HUDEP-2 (cell line): ENCODE results near the gene CDK13.

Experiments
- DNase-seq, 76 experiments: peaks; one replicate each; lab custom pipeline; 2025; ENCODE audit not compliant: unreplicated experiment in 76 of 76; lab: John Stamatoyannopoulos, UW

The CDK13 gene

GRCh38 chr7:39948956-39949928 is 814 bp upstream of the CDK13 start:
- DNase-seq, result peak; percentile 71 to 99 (median 96)

GRCh38 chr7:39950473-39951225 is 593 bp downstream of the CDK13 start:
- peak in 39 of 76 experiments; percentile 0 to 66 (median 32) for DNase-seq

GRCh38 chr7:39951226-39952194 is 1.5 kb downstream of the CDK13 start:
- DNase-seq, result peak in 67 of 76 experiments; percentile 9 to 77 (median 49)

- peak in 1 of 76 experiments; percentile 1 for DNase-seq
Measured at GRCh38 chr7:39952374-39952773, 2.3 kb downstream of the CDK13 start.

GRCh38 chr7:39952803-39953202 is 2.7 kb downstream of the CDK13 start:
- DNase-seq, result peak in 1 of 76 experiments; percentile 3

- no peak for DNase-seq
Measured at GRCh38 chr7:39954694-39955093, 4.6 kb downstream of the CDK13 start.

- DNase-seq, result no peak
Measured at GRCh38 chr7:39958038-39958437, 8.0 kb downstream of the CDK13 start.

- no peak for DNase-seq
Measured at GRCh38 chr7:39967406-39968161, 17.5 kb downstream of the CDK13 start.

GRCh38 chr7:39969431-39969830 is 19.4 kb downstream of the CDK13 start:
- no peak for DNase-seq

GRCh38 chr7:39971924-39972323 is 21.9 kb downstream of the CDK13 start:
- DNase-seq, result no peak

- no peak for DNase-seq
Measured at GRCh38 chr7:39973801-39974200, 23.7 kb downstream of the CDK13 start.

GRCh38 chr7:39978230-39978934 is 28.3 kb downstream of the CDK13 start:
- DNase-seq, result no peak

GRCh38 chr7:39979406-39980073 is 29.5 kb downstream of the CDK13 start:
- DNase-seq, result no peak

- DNase-seq, result no peak
Measured at GRCh38 chr7:39985398-39985918, 35.4 kb downstream of the CDK13 start.

GRCh38 chr7:39987641-39988347 is 37.7 kb downstream of the CDK13 start:
- no peak for DNase-seq

- DNase-seq, result no peak
Measured at GRCh38 chr7:40000734-40001315, 50.8 kb downstream of the CDK13 start.

- DNase-seq, result no peak
Measured at GRCh38 chr7:40001649-40002048, 51.6 kb downstream of the CDK13 start.
